Activated T-cell treated with anti-CD3 and anti-CD28 coated beads, Interleukin-2, amount 50 U/mL, for 72 hours (primary cell): ENCODE measurements around the gene GNRH2. TPM values are rescaled to one million over a fixed set of nuclear protein-coding genes. Genes with fewer than 3 reads are reported as not detected.
"Not testable (repeated sequence)": the region's sequence is repeated elsewhere in the genome, so short reads cannot be mapped to it uniquely, and the experiment has no call there.

Experiments used
- ATAC-seq, 2 donors: fragments of 150-1000 bp; cut with Tn5 transposase; replicated peaks in 1 of 2; 2 replicates each; pipeline ENCODE4 v1.10.0; 2021; ENCODE audit warnings: moderate library complexity in 2 of 2, mild to moderate bottlenecking in 1 of 2
- DNase-seq, 2 donors: peaks; one replicate each; pipeline ENCODE4 v3.0.0; 2021 to 2022; ENCODE audit warnings: mixed read lengths in 1 of 2
- H3K27ac Mint-ChIP-seq: one replicate; pipeline ENCODE4 v1.8.0; 2022; ENCODE audit warnings: mild to moderate bottlenecking, moderate library complexity, mixed read lengths
- H3K27me3 Mint-ChIP-seq: one replicate; pipeline ENCODE4 v1.8.0; 2022; ENCODE audit warnings: low read depth, mixed read lengths
- H3K36me3 Mint-ChIP-seq, 2 donors: one replicate each; pipeline ENCODE4 v1.8.0; 2022; ENCODE audit warnings: mixed read lengths in 2 of 2, mild to moderate bottlenecking in 1 of 2; ENCODE audit not compliant: insufficient read depth in 2 of 2
- H3K4me1 Mint-ChIP-seq: one replicate; pipeline ENCODE4 v1.8.0; 2022; ENCODE audit warnings: low read depth, mixed read lengths
- H3K4me3 Mint-ChIP-seq, 2 donors: one replicate each; pipeline ENCODE4 v1.8.0; 2022; ENCODE audit warnings: mild to moderate bottlenecking in 2 of 2, mixed read lengths in 2 of 2, moderate library complexity in 2 of 2
- H3K9me3 Mint-ChIP-seq, 2 donors: one replicate each; pipeline ENCODE4 v1.8.0; 2022; ENCODE audit warnings: mixed read lengths in 2 of 2
- total RNA-seq, 2 donors: library from RNA; stranded (reverse); gene quantifications; one replicate each; pipeline ENCODE4 v1.2.3, GENCODE V29; 2022

The GNRH2 gene
- total RNA-seq, 2 donors from 2014 or later: 5.5 to 87.1 TPM

GRCh38 chr20:3022559-3023490 lies 20.6 kb upstream of the GNRH2 start:
- not testable (repeated sequence) for H3K27me3 Mint-ChIP-seq, H3K9me3 Mint-ChIP-seq, ATAC-seq, H3K4me3 Mint-ChIP-seq, DNase-seq
- peaks cover 17 to 39% of the 10 kb centered on the region in 2 donors for H3K36me3 Mint-ChIP-seq
- H3K27ac Mint-ChIP-seq: peak overlapping the region; percentile 77
- H3K4me1 Mint-ChIP-seq: peaks cover 43% of the 10 kb centered on the region

- peaks cover 17% of the 10 kb centered on the region for H3K4me1 Mint-ChIP-seq
- H3K27ac Mint-ChIP-seq: no peak overlapping the region
- H3K9me3 Mint-ChIP-seq: no peaks in the 10 kb centered on the region
- ATAC-seq: no peak
- no peak overlapping the region for H3K4me3 Mint-ChIP-seq
- H3K36me3 Mint-ChIP-seq: peaks cover 17 to 30% of the 10 kb centered on the region in 2 donors
- DNase-seq: no peak
- H3K27me3 Mint-ChIP-seq: no peaks in the 10 kb centered on the region
These were observed 15.4 kb upstream of the GNRH2 start for GRCh38 chr20:3027987-3028386.

GRCh38 chr20:3031524-3032147 lies 11.8 kb upstream of the GNRH2 start:
- Mint-ChIP-seq H3K9me3 (no peaks in the 10 kb centered on the region), H3K36me3 (peaks cover 20 to 22% of the 10 kb centered on the region in 2 donors), H3K27me3 (no peaks in the 10 kb centered on the region), H3K4me3 (no peak overlapping the region), H3K27ac (no peak overlapping the region), H3K4me1 (peaks cover 9% of the 10 kb centered on the region)
- peak; percentile 80 to 83 for ATAC-seq
- DNase-seq: peak in 1 of 2 donors; percentile 37

GRCh38 chr20:3032624-3033023 lies 10.8 kb upstream of the GNRH2 start:
- Mint-ChIP-seq H3K27ac (no peak overlapping the region), H3K4me3 (no peak overlapping the region), H3K9me3 (no peaks in the 10 kb centered on the region), H3K27me3 (no peaks in the 10 kb centered on the region), H3K4me1 (peaks cover 6% of the 10 kb centered on the region), H3K36me3 (peaks cover 15 to 18% of the 10 kb centered on the region in 2 donors)
- ATAC-seq (no peak), DNase-seq (no peak)

GRCh38 chr20:3037654-3038053 lies 5.8 kb upstream of the GNRH2 start:
- H3K9me3 Mint-ChIP-seq: no peaks in the 10 kb centered on the region
- no peak overlapping the region for H3K27ac Mint-ChIP-seq
- no peak for ATAC-seq
- H3K36me3 Mint-ChIP-seq: peaks cover 9 to 13% of the 10 kb centered on the region in 2 donors
- H3K4me3 Mint-ChIP-seq: no peak overlapping the region
- H3K27me3 Mint-ChIP-seq: no peaks in the 10 kb centered on the region
- DNase-seq: no peak
- H3K4me1 Mint-ChIP-seq: peaks cover 6% of the 10 kb centered on the region

GRCh38 chr20:3038454-3038853 lies 5.0 kb upstream of the GNRH2 start:
- Mint-ChIP-seq H3K27ac (peak overlapping the region; percentile 89), H3K36me3 (peaks cover 9 to 13% of the 10 kb centered on the region in 2 donors), H3K27me3 (no peaks in the 10 kb centered on the region), H3K9me3 (no peaks in the 10 kb centered on the region), H3K4me1 (peaks cover 6% of the 10 kb centered on the region), H3K4me3 (no peak overlapping the region)
- ATAC-seq (no peak), DNase-seq (no peak)

GRCh38 chr20:3039426-3039825 lies 4.0 kb upstream of the GNRH2 start:
- DNase-seq (no peak), ATAC-seq (no peak)
- no peaks in the 10 kb centered on the region for H3K9me3 Mint-ChIP-seq
- peaks cover 13% of the 10 kb centered on the region for H3K4me1 Mint-ChIP-seq
- no peaks in the 10 kb centered on the region for H3K27me3 Mint-ChIP-seq
- H3K36me3 Mint-ChIP-seq: peaks cover 9 to 12% of the 10 kb centered on the region in 2 donors
- H3K4me3 Mint-ChIP-seq: no peak overlapping the region
- H3K27ac Mint-ChIP-seq: peak overlapping the region; percentile 89

GRCh38 chr20:3040086-3040485 lies 3.3 kb upstream of the GNRH2 start:
- ATAC-seq (no peak), DNase-seq (no peak)
- H3K27me3 Mint-ChIP-seq: no peaks in the 10 kb centered on the region
- peak overlapping the region; percentile 89 for H3K27ac Mint-ChIP-seq
- no peak overlapping the region for H3K4me3 Mint-ChIP-seq
- peaks cover 20% of the 10 kb centered on the region for H3K4me1 Mint-ChIP-seq
- no peaks in the 10 kb centered on the region for H3K9me3 Mint-ChIP-seq
- H3K36me3 Mint-ChIP-seq: peaks cover 5 to 12% of the 10 kb centered on the region in 2 donors

GRCh38 chr20:3041854-3042409 lies 1.5 kb upstream of the GNRH2 start:
- Mint-ChIP-seq H3K4me1 (peaks cover 26% of the 10 kb centered on the region), H3K4me3 (no peak overlapping the region), H3K27me3 (no peaks in the 10 kb centered on the region), H3K9me3 (no peaks in the 10 kb centered on the region), H3K36me3 (peaks cover 10 to 12% of the 10 kb centered on the region in 2 donors), H3K27ac (peak overlapping the region; percentile 49)
- DNase-seq: no peak
- no peak for ATAC-seq

GRCh38 chr20:3042625-3043024 lies 797 bp upstream of the GNRH2 start:
- no peak for ATAC-seq
- DNase-seq: no peak
- Mint-ChIP-seq H3K36me3 (peaks cover 12 to 17% of the 10 kb centered on the region in 2 donors), H3K9me3 (no peaks in the 10 kb centered on the region), H3K4me1 (peaks cover 33% of the 10 kb centered on the region), H3K4me3 (no peak overlapping the region), H3K27me3 (no peaks in the 10 kb centered on the region), H3K27ac (no peak overlapping the region)

GRCh38 chr20:3044336-3044965 lies 1.0 kb downstream of the GNRH2 start:
- DNase-seq: no peak
- H3K27me3 Mint-ChIP-seq: no peaks in the 10 kb centered on the region
- peaks cover 50% of the 10 kb centered on the region for H3K4me1 Mint-ChIP-seq
- H3K27ac Mint-ChIP-seq: peak overlapping the region; percentile 29
- no peak for ATAC-seq
- peak overlapping the region; percentile 91 to 95 for H3K4me3 Mint-ChIP-seq
- H3K36me3 Mint-ChIP-seq: peaks cover 17 to 25% of the 10 kb centered on the region in 2 donors
- H3K9me3 Mint-ChIP-seq: no peaks in the 10 kb centered on the region

- Mint-ChIP-seq H3K4me1 (peaks cover 56% of the 10 kb centered on the region), H3K4me3 (peak overlapping the region; percentile 91 to 95), H3K27ac (peak overlapping the region; percentile 80), H3K36me3 (peaks cover 19 to 30% of the 10 kb centered on the region in 2 donors), H3K9me3 (no peaks in the 10 kb centered on the region), H3K27me3 (no peaks in the 10 kb centered on the region)
- DNase-seq (peak; percentile 73 to 85), ATAC-seq (peak; percentile 60 to 62)
These were observed 1.8 kb downstream of the GNRH2 start for GRCh38 chr20:3045042-3045815.
